ENCODE measurements around the gene RALY.

RALY gene

GRCh38 chr20:33993576-33994221, at the start of gene RALY:
Gene RALY, plus strand, starts transcription at chr20:33993911. Its CDS starts 78,164 bp downstream, at chr20:34072075.
- peak; percentile 98 for DNase-seq

DNA sequence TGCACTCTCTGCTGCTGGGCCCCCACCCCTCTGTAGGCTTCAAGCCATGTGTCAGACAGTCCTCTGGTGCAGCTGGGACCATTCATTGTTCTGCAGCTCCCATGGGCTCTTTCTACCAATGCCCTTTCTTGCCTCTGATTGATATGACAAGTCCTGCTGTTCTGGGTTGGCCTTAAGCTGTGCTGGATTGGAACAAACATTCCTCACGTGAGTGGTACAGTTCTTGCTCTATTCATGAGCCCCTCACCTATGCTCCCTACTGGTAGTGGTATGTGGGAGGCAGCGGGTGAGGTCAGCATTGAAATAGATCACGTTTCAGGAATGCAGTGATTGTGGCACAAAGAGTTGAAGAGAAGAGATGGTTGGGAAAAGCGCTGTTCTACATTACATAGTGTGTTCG, 48.8 kb upstream of the RALY start:
- no peak for DNase-seq

GRCh38 chr20:33945391-33946081, 48.2 kb upstream of the RALY start:
- DNase-seq: no peak

DNA sequence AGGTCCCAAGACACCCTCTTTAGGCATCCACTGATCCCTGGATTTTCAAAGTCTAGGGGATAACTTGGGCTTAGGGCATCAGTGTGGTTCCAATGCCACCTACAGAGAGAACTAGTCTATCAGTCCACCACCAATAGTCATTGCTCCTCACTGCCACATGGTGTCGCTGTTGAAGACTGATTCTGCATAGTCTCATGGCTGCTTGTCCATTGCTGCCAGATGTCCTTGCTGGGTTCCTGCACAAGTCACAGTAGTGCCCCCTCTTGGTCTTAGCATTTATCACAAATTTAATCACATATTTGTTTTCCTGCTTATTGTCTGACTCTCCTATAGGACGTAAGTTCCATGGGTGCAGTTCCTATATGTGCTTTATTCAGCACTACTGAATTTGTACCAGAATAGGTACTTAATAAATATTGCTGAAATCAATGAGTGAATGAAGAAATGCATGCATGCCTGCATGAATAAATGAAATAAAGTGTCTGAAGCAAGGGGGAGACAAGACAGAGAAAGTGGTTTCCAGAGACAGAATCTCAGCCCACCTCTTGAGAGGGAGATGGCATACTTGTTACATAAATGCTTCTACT, 45.9 kb upstream of the RALY start:
- DNase-seq: peak; percentile 34

- no peak for DNase-seq
Measured at GRCh38 chr20:33948480-33948879, 45.2 kb upstream of the RALY start.

DNA sequence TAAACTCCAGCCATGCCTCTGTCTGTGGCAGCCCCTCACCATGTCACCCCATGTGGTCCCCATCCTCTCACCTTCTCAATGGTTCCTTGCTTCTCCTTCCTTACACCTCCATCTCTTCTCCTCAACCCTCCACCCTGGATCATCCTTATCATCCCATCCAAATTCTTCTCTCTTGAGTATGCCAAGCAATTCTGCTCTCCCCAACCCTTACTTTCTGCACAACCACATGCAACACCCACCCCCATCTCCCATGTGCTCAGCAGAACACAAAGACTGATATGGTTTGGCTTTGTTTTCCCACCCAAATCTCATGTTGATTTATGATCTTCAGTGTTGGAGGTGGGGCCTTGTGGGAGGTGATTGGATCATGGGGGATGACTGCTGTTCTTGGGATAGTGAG, 42.5 kb upstream of the RALY start:
- no peak for DNase-seq

GRCh38 chr20:33954504-33954903, 39.2 kb upstream of the RALY start:
- DNase-seq: no peak

DNA sequence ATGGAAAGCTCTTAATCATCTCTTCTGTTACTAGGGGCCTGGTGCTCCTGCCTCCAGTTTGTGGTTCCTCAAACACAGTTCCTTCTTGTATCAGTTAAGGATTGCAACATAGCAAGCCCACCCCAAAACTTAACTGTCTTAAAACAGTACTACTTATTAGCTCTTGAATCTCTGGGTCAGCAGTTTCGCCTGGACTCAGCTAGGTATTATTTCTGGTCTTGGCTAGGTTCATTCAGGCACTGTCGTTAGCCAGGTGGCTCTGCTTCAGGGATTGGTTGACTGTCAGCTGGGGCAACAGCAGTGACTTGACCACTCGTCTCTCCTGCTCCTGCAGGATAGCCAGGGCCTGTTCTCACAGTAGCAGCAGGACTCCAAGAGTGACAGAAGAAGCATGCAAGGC, 30.0 kb upstream of the RALY start:
- no peak for DNase-seq

GRCh38 chr20:33964441-33964840, 29.3 kb upstream of the RALY start:
- no peak for DNase-seq

GRCh38 chr20:33967126-33967525, 26.6 kb upstream of the RALY start:
- DNase-seq: no peak

GRCh38 chr20:33969563-33969962, 24.1 kb upstream of the RALY start:
- DNase-seq: no peak

DNA sequence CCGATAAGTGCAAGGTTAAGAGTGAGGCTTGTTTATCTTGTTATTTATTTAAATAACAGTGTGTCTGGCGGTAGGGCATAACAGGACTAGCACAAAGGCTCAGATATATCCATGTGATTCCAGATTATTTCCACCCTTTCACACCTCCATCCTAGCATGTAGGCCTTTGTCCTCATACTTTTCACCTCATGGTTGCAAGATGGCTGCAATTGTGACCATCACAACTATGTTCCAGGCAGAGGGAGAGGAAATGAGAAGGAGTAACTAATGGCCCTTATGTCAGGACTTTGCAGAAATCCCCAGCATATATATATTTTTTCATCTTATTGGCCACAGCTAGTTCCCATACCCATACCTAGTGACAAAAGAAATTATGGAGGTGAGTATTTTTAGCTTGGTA, 23.5 kb upstream of the RALY start:
- DNase-seq: no peak

GRCh38 chr20:33971147-33971975, 22.4 kb upstream of the RALY start:
- DNase-seq: no peak

GRCh38 chr20:33976959-33977358, 16.8 kb upstream of the RALY start:
- no peak for DNase-seq

DNA sequence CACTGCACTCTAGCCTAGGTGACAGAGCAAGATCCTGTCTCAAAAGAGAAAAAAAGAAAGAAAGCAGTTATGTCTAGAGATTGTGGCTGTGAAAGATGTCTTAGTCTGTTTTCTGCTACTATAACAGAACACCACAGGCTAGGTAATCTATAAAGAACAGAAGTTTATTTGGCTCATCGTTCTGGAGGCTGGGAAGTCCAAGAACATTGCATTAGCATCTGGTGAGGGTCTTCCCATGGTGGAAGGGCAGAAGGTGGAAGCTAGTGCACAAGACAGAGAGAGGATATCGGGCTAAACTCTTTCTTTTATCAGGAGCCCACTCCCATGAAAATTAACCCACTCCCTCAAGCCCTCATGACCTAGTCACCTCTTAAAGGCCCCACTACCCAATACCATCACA, 16.2 kb upstream of the RALY start:
- DNase-seq: no peak

DNA sequence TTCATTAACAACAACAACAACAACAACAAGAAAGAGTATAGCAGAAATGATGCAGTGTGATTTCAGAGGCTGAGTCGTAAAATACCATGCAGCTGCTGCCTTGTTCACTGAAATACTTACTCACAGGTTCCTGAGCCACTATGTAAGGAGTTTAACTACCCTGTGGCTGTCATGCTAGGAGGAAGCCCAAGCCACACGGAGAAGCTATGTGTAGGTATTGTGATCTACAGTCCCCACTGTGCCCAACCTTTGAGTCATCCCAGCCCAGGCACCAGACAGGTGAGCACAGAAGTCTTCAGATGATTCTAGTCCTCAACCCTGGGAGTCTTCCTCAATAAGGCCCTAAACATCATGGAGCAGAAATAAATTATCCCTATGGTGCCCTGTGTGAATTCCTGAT, 14.6 kb upstream of the RALY start:
- no peak for DNase-seq

- no peak for DNase-seq
Measured at GRCh38 chr20:33981347-33981746, 12.4 kb upstream of the RALY start.

DNA sequence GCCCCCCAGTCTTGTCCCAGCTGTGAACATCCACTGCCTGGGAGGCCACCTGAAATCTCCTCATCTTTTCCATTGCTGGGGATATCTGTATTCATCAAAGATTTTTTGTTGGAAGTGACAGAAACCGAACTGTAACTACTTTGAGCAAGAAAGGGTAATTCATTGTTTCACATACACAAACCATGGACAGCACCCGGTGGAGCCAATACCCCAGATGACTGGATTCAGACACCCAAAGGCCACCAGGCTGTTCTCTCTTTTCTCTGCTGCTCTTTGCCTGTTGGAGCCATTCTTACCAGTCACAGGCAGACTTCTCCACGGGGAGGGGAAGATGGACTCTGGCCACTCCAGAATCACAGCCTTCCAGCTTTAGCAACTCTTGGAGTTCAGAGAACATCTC, 11.7 kb upstream of the RALY start:
- DNase-seq: no peak

DNA sequence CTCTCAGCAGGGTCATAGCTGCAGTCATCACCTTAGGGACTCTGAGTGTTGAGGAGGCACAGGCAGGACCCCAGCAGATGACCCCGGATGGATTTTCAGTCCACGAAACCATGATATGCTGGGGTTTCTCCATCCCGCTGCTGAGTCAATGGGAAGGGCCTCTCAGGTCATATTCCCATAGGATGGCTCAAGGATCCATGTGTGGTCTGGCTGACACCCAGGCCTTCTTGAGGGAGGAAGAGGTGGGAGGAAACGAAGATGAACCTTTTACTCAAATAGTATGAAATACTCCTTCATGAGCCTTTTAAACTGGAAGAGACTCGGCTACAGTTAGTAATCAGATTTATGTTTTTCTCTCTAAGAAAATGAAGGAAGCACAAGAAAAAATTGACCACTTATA, 10.3 kb upstream of the RALY start:
- no peak for DNase-seq

DNA sequence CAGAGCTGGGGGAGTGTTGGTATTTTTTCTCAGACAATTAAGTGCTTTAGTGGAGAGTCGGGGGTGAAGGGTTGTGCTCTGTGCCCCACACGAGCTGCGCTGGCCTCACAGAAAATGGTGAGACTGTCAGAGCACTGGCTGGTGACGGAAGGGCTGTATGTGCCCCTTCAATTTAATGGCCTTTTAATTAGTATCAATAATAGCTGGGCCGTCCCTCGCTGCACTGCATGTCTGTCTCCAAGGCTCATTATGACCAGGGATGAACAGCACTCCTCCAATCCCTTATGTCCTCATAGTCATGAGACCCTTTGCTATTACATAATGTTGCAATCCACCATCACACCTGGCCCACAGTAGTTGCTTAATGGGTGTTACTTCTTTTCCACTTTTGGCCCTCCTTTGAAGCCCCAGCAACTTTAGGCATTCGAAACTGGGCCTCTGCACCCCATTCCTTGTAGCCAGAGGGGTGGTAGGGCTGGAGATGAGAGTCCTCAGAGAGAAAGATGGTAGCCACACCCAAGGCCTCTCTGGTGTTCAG, 9.5 kb upstream of the RALY start:
- no peak for DNase-seq

DNA sequence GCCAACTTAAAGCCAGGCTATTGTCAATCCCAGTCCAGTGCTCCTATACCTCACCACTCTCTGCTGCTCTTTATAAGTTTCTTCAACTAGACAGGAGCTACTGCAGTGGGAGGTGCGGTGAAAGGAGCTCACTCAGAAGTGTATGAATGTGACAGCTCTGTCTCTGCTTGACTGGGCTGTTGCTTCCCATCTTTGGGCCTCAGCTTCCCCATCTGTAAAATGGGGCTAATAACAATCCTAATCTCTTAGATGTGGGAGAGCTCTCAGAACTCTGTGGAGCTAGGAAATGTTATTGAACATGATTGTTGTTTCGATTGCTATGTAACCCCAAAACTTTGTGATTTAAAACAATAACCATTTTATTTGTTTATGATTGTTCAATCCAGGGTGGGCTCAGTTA, 8.4 kb upstream of the RALY start:
- no peak for DNase-seq

GRCh38 chr20:33985830-33986229, 7.9 kb upstream of the RALY start:
- DNase-seq: no peak

GRCh38 chr20:33986560-33987216, 7.0 kb upstream of the RALY start:
- DNase-seq: no peak

All from CD4-positive, alpha-beta T cell treated with Interleukin-6 for 4 hours (primary cell).